ENCODE measurements around the gene CDH13.

GRCh38 chr16:82655720-82656490, 29.1 kb downstream of the CDH13 start:
- TF ChIP-seq CTCF (conservative IDR thresholded peaks at IDR 0.05 in 1 of 2, IDR thresholded peaks at IDR 0.05 in 1 of 2; ENCODE audit: low read depth in 1 of 2, low read length in 2 of 2) = no peak
- TF ChIP-seq EZH2 (IDR thresholded peaks at IDR 0.05; ENCODE audit: low read length, missing control alignments) = no peak

Measured in fibroblast of lung (primary cell).